Brain pericyte (primary cell): ENCODE data around the gene MRM1.

Experiments
- DNase-seq: peaks from one replicate; pipeline ENCODE4 v3.0.0-alpha.2; 2012; ENCODE audit warnings: low read depth, low spot score

MRM1 gene

DNA sequence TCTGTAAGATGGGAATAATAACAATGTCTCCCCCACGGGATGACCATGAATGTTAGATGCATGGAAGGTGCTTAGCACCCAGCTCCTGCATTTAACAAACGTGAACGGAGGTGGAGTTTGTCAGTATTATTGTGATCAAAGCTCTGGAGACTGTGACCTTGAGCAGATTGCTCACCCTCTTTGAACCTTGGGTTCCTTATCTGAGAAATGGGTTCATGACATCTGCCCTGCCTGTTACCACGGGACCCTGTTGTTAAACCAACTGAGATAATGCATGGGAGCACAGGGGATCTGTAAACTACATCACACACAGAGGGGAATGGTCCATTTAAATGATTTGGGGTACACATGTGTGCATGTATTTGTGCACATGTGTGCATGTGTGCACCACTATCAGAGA, 29.6 kb downstream of the MRM1 start:
- DNase-seq: no peak

DNA sequence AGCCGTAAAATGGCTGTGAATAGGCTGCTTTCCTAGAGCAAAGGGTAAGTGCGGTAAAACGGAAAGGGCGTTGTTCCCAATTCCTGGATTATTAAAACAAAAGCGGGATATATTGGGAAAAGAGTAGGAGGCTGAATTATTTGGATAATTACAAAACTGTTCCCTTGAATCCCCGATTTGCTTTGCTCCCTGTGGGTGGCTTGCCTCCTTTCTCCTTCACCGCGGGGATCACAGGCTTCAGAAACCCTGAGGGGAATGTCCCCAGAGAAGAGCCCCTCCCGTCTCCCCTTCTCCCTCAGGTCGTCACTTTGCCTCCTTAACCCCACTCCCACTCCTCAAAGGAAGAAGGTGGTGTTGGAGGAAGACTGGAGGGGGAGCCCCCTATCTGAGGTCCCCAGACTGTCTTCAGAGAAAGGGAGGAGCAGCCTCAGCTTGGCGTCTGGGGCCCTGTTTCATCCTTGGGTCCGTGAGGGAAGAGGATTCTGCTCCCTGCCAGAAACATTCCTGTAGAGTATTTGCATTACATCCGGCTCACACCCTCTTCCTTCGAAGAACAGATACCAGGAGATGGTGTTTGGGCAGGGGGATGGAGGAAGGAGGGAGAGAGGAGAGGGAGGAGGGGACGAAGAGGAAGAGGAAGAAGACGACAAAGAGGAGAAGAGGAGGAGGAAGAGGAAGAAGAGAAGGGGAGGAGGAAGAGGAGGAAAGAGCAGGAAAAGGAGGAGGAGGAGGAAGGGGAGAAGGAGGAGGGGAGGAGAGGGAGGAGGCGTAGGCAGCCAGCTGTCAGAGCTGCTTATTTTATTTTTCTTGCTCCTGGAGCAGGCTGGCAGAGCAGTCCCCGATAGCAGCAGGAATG, 31.8 kb downstream of the MRM1 start:
- DNase-seq: no peak

DNA sequence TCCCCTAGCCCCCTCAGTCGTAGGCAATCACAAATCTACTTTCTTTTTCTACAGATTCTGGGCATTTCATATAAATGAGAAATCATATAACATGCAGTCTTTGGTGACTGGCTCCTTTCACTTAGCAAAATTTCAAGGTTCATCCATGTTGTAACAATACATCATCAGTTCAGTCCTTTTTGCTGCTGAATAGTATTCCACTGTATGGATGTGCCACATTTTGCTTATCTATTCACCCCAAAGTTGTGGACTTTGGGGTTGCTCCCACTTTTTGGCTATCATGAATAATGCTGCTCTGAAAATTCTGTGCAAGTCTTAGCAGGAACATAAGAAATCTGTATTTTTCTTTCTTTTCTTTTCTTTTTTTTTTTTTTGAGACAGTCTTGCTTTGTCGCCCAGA, 39.0 kb downstream of the MRM1 start:
- no peak for DNase-seq

DNA sequence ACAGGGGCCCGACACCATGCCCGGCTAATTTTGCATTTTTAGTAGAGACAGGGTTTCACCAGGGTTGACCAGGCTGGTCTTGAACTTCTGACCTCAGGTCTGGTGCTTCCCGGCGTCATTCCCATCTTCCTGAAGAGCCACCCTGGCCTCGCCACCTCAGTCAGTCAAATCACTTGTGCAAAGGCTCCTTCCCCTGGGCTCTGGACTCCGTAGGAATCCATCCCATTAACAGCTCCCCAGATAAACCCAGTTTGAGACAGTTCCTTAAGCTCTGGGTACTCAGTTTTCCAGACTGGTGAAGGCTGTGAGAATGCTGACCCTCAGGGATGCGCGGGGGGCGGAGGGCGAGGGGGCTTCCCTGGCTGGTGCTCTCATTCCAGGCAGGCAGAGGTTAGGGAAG, 39.5 kb downstream of the MRM1 start:
- DNase-seq: no peak

DNA sequence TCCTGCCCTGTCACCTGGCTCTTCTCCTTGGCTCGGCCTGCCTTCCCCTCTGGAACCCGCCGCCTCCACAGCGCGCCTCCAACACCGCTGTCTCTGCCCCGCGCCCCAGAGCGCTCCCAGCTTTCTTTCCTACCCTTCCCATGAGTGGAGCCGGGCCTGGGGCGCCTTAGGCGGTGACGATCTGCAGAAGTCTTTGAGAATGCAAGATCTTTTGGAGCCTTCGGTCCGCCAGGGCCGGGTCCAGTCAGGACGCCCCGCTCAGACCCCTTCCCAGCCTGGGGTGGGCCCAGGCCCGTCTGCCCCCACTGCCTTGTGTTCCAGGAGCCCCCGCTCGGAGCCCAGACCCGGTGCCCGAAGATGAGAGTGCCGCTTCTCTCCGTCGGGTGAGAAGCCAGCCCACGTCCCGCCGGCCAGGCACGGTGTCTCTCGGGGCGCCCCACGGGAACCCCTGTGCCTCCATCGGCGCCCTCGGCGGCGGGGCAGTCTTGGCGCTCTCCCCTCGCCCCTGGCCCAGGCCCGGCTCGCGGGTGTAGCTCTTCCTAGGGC, 40.0 kb downstream of the MRM1 start:
- DNase-seq: no peak

DNA sequence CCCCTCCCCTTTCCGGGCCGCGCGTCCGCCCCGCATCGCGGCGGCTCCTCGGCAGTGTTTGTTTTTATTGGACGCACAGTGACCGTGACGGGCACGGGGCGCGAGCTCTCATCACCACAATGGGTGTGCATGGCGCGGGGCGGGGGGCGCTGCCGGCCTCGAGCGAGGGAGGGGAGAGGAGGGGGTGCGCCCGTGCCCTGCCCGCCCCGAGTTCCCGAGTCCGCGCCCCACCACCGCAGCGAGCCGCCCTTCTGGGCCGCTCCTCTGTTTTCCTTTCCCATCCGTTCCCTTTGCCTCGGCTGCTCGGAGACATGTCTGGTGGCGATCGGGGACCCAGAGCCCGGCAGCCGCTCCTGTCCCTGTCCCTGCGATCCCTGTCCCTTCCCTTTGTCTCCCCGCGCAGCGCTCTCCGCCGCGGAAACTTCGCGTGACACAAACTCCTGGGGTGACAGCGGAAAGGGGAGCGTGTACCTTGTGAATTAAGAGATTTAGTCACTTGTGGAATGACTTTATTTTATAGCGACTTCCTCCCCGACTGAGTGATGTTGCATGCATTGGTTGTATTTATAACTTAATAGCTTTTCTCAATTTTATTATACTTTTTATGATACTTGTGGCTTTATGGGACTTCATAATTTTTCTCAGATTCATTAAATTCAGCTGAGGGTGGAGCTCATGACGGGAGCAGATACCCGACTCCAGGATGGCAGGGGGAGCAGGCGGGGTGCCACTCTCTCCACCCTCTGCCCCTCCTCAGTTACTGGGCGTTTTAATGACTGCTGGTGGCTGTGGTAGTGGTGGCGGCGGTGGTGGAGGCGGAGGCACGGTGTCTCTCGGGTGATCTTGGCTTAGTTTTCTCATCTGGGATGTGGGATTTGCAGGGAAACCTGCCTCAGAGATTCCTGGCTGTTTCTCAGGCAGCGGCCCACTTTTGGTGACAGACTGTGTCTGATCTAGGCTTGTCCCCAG, 40.8 kb downstream of the MRM1 start:
- DNase-seq: no peak

DNA sequence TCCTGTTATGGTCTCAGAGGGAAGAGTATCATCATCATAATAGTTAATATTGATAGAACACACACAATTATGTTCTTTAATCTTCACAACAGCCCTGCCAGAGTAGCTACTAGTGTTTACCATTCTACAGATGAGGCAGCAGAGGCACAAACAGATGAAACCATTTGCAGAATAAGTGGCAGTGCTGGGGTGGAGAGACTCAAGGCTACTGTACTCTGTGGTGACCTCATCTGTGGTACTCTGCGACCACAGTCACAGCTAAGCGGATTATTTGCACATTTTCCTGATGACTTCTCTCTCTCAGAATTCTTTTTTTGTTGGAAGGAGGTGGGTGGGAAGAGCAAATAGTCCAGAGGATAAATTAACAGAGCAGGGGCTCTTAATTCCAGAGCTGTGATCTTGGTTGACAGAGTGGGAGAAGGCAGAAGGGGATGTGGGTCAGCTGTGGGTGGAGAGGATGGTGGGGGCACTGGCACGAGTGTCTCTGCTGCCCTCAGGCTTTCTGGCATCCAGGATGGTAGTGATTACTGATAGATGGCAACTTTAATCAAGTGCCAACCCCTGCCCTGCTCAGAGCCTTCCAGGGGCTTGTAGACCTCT, 41.8 kb downstream of the MRM1 start:
- DNase-seq: no peak

GRCh38 chr17:36645422-36645821, 44.0 kb downstream of the MRM1 start:
- DNase-seq: no peak

- DNase-seq: no peak
Measured at GRCh38 chr17:36647636-36648035, 46.3 kb downstream of the MRM1 start.

- DNase-seq: no peak
Measured at GRCh38 chr17:36650096-36650775, 48.9 kb downstream of the MRM1 start.

GRCh38 chr17:36653374-36653773, 52.0 kb downstream of the MRM1 start:
- DNase-seq: no peak

DNA sequence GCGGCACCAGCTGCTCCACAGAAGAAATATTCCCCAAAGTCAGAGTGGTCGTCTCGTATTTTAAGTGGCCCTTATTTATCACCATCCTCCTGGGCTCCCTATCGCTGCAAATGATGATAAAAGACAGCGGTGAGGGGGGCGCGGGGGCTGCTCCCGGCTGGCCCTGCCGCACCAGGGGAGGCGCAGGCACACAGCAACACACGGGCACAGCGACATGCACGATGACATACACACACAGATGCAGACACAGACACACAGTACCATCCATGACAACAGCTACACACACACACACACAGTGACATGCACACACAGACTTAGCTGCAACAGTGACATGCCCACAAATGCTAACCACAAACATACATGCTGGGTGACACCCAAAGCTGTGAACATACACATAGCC, 52.5 kb downstream of the MRM1 start:
- DNase-seq: no peak

DNA sequence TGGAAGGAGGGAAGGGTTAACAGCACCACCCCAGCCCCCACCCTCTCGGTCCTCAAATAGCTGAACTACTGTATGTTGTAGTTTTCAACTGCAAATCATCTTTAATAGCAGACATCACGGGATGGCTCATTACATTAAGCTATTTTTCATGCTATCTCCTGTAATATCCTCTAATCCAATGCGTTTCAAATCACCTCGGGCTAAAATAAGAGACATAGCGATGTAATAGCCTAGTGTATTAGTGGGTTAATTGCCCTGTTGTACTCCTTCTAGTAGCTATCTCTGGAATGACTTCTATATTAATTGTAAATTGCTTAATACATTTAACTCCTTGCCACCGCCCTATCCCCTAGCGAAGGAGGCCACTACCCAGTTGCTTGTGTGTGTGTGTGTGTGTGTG, 54.3 kb downstream of the MRM1 start:
- no peak for DNase-seq

DNA sequence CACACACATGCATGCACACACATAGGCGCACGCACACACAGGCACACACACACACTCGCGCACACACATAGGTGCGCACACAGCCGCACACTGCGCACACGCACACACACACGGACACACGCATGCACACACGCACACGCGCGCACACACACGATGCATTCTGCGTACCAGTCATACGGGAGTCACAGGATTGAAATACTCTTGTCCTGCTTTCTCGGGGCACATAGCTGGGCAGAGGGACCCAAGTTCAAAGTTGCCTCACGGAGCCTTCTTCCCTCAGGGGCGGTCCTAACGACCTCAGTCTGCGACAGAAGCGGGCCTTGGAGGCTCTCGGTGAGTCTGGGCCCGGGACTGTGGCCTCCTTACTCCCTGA, 56.0 kb downstream of the MRM1 start:
- DNase-seq: no peak

GRCh38 chr17:36657763-36658490, 56.5 kb downstream of the MRM1 start:
- DNase-seq: no peak
